Measurements from ENCODE around the gene SEC23A.
"Not testable (repeated sequence)": the region's sequence is repeated elsewhere in the genome, so short reads cannot be mapped to it uniquely, and the experiment has no call there.

The SEC23A gene

GRCh38 chr14:39102969-39103957 lies at the start of gene SEC23A:
SEC23A (minus strand) TSS chr14:39103235; CDS start chr14:39096118, 7,117 bp downstream.
- peak; percentile 82 for DNase-seq (ENCODE audit: low spot score)

DNA sequence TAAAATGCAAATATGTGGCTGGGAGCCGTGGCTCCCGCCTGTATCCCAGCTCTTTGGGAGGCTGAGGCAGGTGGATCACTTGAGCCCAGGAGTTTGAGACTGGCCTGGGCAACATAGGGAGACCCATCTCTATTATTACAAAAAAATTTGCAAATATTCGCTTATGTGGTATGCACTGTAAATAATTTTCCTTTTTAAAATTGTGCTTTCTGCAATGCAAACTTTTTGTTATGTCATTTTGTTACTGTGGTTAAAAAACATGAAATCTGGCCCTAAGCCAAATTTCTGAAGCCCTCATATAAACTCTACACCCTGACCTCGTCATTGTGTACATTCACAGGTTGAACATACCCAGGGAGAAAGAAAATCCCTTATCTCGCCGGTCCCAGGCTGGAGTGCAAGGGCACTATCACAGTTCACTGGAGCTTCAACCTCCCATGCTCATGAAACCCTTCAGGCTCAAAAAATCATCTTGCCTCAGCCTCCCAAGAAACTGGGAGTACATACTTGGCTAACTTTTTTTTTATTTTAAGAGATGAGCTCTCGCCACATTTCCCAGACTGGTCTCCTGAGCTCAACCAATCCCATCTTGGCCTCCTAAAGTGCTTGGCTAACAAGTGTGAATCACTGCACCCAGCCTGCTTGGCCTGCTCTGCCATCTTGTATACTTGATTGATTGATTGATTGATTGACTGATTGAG lies 42.4 kb upstream of the SEC23A start:
- no peak for DNase-seq (ENCODE audit: low spot score)

DNA sequence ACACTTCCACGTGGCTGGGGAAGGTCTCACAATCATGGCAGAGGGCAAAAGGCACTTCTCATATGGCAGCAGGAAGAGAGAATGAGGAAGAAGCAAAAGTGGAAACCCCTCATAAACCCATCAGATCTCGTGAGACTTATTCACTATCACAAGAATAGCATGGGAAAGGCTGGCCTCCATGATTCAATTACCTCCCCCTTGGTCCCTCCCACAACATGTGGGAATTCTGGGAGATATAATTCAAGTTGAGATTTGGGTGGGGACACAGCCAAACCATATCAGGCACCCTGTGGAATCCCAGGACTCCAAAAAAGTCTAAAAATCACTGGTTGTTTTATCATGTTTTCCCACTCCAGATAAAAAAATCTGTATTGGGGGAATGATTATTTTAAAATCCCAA lies 40.2 kb upstream of the SEC23A start:
- not testable (repeated sequence) for DNase-seq (ENCODE audit: low spot score)

DNA sequence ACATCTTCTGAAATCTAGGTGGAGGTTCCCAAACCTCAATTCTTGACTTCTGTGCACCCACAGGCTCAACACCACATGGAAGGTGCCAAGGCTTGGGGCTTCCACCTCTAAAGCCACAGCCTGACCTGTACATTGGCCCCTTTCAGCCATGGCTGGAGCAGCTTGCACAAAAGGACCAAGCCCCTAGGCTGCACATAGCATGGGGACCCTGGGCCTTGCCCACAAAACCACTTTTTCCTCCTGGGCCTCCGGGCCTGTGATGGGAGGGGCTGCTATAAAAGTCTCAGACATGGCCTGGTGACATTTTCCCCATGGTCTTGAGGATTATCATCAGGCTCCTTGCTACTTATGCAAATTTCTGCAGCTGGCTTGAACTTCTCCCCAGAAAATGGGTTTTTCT lies 38.6 kb upstream of the SEC23A start:
- not testable (repeated sequence) for DNase-seq (ENCODE audit: low spot score)

GRCh38 chr14:39140170-39140569 lies 37.1 kb upstream of the SEC23A start:
- DNase-seq (ENCODE audit: low spot score): no peak

- no peak for DNase-seq (ENCODE audit: low spot score)
Observed at GRCh38 chr14:39138440-39138839, 35.4 kb upstream of the SEC23A start.

DNA sequence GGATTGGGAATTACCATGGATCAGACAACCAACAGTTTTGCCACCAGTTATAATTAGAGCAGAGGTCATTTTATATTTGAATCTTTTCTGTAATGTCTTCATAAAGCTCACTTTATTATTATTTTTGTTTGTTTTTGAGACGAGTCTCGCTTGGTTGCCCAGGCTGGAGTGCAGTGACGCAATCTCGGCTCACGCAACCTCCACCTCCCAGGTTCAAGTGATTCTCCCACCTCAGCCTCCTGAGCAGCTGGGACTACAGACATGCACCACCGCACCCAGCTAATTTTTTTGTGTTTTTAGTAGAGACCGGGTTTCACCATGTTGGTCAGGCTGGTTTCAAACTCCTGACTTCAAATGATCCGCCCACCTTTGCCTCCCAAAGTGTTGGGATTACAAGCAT lies 34.8 kb upstream of the SEC23A start:
- not testable (repeated sequence) for DNase-seq (ENCODE audit: low spot score)

- DNase-seq (ENCODE audit: low spot score): no peak
Observed at GRCh38 chr14:39122330-39123138, 19.5 kb upstream of the SEC23A start.

- DNase-seq (ENCODE audit: low spot score): peak; percentile 96
Observed at GRCh38 chr14:39114073-39114838, 11.2 kb upstream of the SEC23A start, which contains the start of gene GEMIN2. GEMIN2 (plus strand) TSS chr14:39114323; CDS start chr14:39114339, 16 bp downstream.

DNA sequence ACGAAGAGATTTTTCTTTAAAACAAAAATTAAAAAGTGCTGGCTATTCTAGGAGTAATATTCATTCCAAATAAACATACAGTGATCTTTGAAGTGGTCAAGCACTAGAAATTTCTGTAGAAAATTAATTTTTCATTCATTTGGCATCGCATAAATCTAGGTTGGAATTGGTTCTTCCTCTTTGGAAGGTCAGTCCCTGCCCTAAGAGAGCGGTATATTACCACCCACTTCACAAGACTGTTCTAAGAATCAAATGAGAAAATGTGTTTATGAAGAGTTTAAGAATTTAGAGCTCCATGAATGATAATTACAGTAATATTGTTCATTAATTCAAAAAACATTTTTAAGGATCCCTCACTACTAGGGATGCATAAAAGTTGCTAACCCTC lies 10.6 kb upstream of the SEC23A start:
- DNase-seq (ENCODE audit: low spot score): no peak

- DNase-seq (ENCODE audit: low spot score): no peak
Observed at GRCh38 chr14:39109893-39110715, 7.1 kb upstream of the SEC23A start.

DNA sequence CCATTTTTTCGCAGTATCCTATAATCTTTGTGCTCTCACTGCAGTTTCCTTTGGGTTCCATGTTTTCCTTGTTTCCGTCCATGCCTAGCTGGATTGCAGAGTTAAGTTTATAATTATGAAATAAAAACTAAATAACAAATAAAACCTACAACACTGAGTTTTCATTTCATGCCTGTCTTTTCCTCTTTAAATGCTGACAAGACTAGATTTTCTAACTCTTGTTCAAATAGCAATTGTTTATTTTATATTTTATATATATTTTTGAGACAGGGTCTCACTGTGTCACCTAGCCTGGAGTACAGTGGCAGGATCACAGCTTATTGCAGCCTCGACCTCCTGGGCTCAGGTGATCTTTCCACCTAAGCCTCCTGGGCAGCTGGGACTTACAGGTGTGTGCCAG lies 5.8 kb upstream of the SEC23A start:
- DNase-seq (ENCODE audit: low spot score): no peak

DNA sequence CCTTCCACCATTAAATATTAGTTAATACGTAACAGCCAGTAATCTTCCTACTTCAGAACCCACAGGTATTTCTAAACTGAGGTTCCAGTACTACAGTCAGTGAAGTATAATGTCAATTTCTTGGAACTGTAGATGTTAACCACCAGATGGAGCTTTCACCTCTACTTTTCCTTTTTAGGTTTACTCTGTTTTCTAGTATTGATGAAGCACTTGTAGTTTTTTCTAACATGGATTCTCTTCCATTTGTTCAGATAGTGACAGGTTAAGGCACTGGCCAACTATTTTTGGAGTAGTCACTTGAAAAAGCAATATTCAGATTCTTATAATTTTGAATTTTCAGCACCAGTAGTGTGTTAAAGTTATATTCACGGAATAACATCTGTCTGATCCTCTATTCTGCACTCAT lies 4.6 kb upstream of the SEC23A start:
- DNase-seq (ENCODE audit: low spot score): peak; percentile 30

DNA sequence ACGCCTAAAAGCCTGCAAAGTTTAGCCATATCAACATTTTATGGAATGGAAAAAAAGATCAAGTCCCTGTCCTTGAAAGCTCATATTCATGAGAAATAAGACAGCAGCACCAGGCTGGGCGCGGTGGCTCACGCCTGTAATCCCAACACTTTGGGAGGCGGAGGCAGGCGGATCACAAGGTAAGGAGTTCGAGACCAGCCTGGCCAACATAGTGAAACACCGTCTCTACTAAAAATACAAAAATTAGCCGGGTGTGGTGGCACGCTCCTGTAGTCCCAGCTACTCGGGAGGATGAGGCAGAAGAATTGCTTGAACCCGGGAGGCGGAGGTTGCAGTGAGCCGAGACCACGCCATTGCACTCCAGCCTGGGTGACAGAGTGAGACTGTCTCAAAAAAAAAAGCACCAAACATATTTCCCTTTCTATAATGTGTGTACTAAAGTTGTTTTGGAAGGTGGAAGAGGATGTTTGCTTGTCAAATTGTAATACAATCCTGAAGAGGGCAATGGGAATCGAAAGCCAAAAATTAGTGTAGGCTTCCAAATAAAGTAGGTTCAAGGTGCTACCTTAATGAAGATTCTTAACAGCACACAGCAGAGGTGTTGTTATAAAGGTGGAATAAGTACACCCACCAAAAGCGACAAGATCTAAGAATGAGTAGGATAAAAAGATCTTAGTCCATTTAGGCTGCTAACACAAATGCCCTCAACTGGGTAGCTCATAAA lies 1.2 kb upstream of the SEC23A start:
- not testable (repeated sequence) for DNase-seq (ENCODE audit: low spot score)

DNA sequence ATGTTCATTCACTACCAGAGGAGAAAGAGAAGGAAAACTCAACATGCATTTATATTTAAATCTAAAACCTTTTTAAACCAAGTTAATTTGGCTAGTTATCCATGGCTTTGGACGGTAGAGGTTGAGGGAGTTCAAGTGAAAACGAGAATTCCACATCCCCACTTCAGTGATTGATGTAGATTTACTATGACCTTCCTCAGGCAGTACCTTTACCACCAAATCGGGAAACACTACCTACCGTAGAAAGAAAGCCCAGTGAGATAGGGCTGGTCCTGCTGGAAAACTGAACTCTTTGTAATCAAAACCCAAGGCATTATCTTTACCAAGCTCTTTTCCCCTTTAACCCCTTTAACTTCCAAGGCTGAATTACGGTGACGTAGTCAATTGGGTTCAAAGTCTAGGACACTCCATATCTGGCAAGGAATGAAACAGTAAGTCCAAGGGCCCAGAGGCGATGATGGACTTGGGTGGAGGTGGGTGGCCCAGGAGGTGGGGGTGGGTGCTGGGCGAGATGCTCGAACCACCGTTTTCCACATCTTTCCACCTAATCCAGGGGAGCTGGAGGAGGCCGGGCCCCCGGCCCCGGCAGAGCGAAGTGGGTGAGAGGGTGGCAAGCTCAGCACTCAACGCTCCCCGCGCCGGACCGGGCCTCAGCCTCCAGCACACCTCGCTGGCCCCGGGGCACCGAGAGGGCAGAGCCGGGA lies 618 bp downstream of the SEC23A start:
- peak; percentile 7 for DNase-seq (ENCODE audit: low spot score)

- DNase-seq (ENCODE audit: low spot score): no peak
Observed at GRCh38 chr14:39099748-39100147, 3.3 kb downstream of the SEC23A start.

- not testable (repeated sequence) for DNase-seq (ENCODE audit: low spot score)
Observed at GRCh38 chr14:39099215-39099614, 3.8 kb downstream of the SEC23A start.

DNA sequence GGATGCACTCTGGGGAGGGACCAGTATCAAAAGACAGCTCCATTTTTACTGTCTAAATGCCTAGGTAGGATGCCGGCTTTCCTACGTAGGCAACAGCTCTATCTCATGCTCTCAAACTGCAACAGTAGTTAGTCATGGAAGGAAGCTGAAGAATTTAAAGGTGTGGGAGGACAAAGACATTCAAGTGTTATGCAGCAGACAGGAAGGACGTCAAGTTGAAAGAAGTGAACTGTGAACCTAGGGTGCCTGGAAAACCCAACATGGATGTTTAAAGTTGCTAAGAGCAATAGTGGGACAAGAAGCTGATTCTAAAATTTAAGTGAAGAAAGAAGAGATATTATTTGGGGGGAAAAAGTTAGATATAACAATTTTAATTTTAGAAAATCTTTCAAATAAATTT lies 5.9 kb downstream of the SEC23A start:
- DNase-seq (ENCODE audit: low spot score): peak; percentile 7

- DNase-seq (ENCODE audit: low spot score): no peak
Observed at GRCh38 chr14:39094515-39094914, 8.5 kb downstream of the SEC23A start.

All from CD4-positive, alpha-beta T cell treated with Interleukin-15 for 4 hours (primary cell).